HEK293 (cell line): ENCODE results near the gene CHN1.

ENCODE experiments used
- CTCF ChIA-PET: fragments of 350-600 bp; formaldehyde crosslinking; extraction: SDS; loops from one replicate; lab custom pipeline; 2021; ENCODE audit warnings: antibody characterized with exemption; lab: Yijun Ruan, JAX
- POLR2A ChIA-PET: fragments of 300-600 bp; formaldehyde crosslinking; extraction: SDS; loops from one replicate; lab custom pipeline; 2020; ENCODE audit warnings: antibody characterized with exemption, inconsistent platforms; lab: Yijun Ruan, JAX
- H3K27ac ChIP-seq: fragments of 200-500 bp; sonication (Bioruptor generic); 2 replicates; pipeline ENCODE4 v1.5.1; 2014; ENCODE audit warnings: low read depth, low read length, control low read depth, inconsistent platforms; ENCODE audit errors: extremely low read depth
- H3K36me3 ChIP-seq, 2 experiments: fragments of 200-500 bp in 1 of 2; sonication (Bioruptor generic) in 1 of 2; 1 replicate in 1 of 2; 2 replicates in 1 of 2; pipeline ENCODE4 v1.5.1; 2014 to 2017; ENCODE audit warnings: inconsistent platforms in 2 of 2, low read length in 2 of 2; ENCODE audit not compliant: control insufficient read depth in 2 of 2, insufficient read depth in 1 of 2
- H3K4me1 ChIP-seq: fragments of 200-500 bp; sonication (Bioruptor generic); 2 replicates; pipeline ENCODE4 v1.5.1; 2014; ENCODE audit warnings: mild to moderate bottlenecking, low read length, inconsistent platforms; ENCODE audit not compliant: control insufficient read depth, insufficient read depth
- H3K4me3 ChIP-seq: 2 replicates; pipeline ENCODE4 v1.5.1; 2011; ENCODE audit warnings: low read depth, mild to moderate bottlenecking, control low read depth, low read length, moderate library complexity
- H3K9me3 ChIP-seq: fragments of 200-500 bp; sonication (Bioruptor generic); 2 replicates; pipeline ENCODE4 v1.5.1; 2014; ENCODE audit warnings: low read depth, low read length, inconsistent platforms; ENCODE audit not compliant: control insufficient read depth, insufficient read depth
- OSR2 ChIP-seq: fragments of 450-650 bp; formaldehyde crosslinking; IDR thresholded peaks from 2 replicates; pipeline ENCODE4 v1.5.1; 2016; ENCODE audit warnings: missing biosample characterization, missing genetic modification characterization
- SETDB1 ChIP-seq: IDR thresholded peaks from one replicate; pipeline ENCODE4 v1.6.1; 2017; ENCODE audit warnings: mild to moderate bottlenecking, low read length, moderate library complexity, mixed read lengths; ENCODE audit not compliant: insufficient read length
- WT1 ChIP-seq: fragments of 450-650 bp; formaldehyde crosslinking; IDR thresholded peaks from 2 replicates; pipeline ENCODE4 v1.5.1; 2016; ENCODE audit warnings: missing biosample characterization, missing genetic modification characterization
- ZBTB17 ChIP-seq: fragments of 450-650 bp; formaldehyde crosslinking; IDR thresholded peaks from 2 replicates; pipeline ENCODE4 v1.5.1; 2016; ENCODE audit warnings: missing biosample characterization, missing genetic modification characterization
- ZBTB8A ChIP-seq: fragments of 450-650 bp; formaldehyde crosslinking; IDR thresholded peaks from 2 replicates; pipeline ENCODE4 v1.5.1; 2016; ENCODE audit warnings: missing biosample characterization, missing genetic modification characterization
- ZNF169 ChIP-seq: fragments of 450-650 bp; formaldehyde crosslinking; IDR thresholded peaks from 2 replicates; pipeline ENCODE4 v1.5.1; 2016; ENCODE audit warnings: missing biosample characterization, missing genetic modification characterization
- ZNF366 ChIP-seq: fragments of 450-650 bp; formaldehyde crosslinking; conservative IDR thresholded peaks from 2 replicates; pipeline ENCODE4 v1.5.1; 2016; ENCODE audit warnings: missing biosample characterization, missing genetic modification characterization
- ZNF48 ChIP-seq: fragments of 450-650 bp; formaldehyde crosslinking; IDR thresholded peaks from 2 replicates; pipeline ENCODE4 v1.5.1; 2016; ENCODE audit warnings: missing biosample characterization, missing genetic modification characterization
- ZNF510 ChIP-seq: fragments of 450-650 bp; formaldehyde crosslinking; IDR thresholded peaks from 2 replicates; pipeline ENCODE4 v1.5.1; 2018; ENCODE audit warnings: mild to moderate bottlenecking, missing genetic modification characterization, missing biosample characterization; ENCODE audit not compliant: insufficient replicate concordance
- ZNF664 ChIP-seq: fragments of 450-650 bp; formaldehyde crosslinking; IDR thresholded peaks from 2 replicates; pipeline ENCODE4 v1.5.1; 2016; ENCODE audit warnings: missing biosample characterization, missing genetic modification characterization
- ZNF670 ChIP-seq: fragments of 450-650 bp; formaldehyde crosslinking; IDR thresholded peaks from 2 replicates; pipeline ENCODE4 v1.5.1; 2016; ENCODE audit warnings: missing biosample characterization, missing genetic modification characterization, low read depth
- TF ChIP-seq, protein P1 (sequence below): fragments of 450-650 bp; formaldehyde crosslinking; IDR thresholded peaks from 2 replicates; pipeline ENCODE4; 2016; ENCODE audit warnings: missing biosample characterization, missing genetic modification characterization
- TF ChIP-seq, protein P2 (sequence below): fragments of 450-650 bp; formaldehyde crosslinking; IDR thresholded peaks from 2 replicates; pipeline ENCODE4 v1.5.1; 2016; ENCODE audit warnings: missing biosample characterization, missing genetic modification characterization
- TF ChIP-seq, protein P3 (sequence below): fragments of 450-650 bp; formaldehyde crosslinking; IDR thresholded peaks from 2 replicates; pipeline ENCODE4 v1.5.1; 2017; ENCODE audit warnings: missing biosample characterization, missing genetic modification characterization
- TF ChIP-seq, protein P4 (sequence below): fragments of 450-650 bp; formaldehyde crosslinking; IDR thresholded peaks from 2 replicates; pipeline ENCODE4 v1.5.0; 2017; ENCODE audit warnings: missing biosample characterization, missing genetic modification characterization, borderline replicate concordance

The CHN1 gene

DNA sequence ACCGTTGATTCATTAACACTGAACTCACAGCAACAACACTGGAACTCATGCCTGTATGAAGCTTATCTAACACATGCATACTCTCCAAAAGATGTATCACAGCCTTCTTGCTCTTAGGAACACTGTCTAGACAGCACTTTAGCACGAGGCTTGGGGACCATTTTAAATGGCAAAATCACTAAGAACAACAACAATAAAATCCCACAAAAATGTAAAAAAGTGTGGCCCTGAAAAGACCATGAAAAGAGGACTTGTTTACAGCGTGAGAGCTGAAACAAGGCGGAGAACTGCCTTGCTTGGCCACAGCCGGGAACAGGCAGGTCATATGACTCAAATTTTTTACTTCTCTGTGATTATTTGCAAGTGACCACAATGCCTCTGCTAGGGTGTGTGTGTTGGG is 48.1 kb downstream of the CHN1 start (continued):
- TF ChIP-seq, protein P1, sequence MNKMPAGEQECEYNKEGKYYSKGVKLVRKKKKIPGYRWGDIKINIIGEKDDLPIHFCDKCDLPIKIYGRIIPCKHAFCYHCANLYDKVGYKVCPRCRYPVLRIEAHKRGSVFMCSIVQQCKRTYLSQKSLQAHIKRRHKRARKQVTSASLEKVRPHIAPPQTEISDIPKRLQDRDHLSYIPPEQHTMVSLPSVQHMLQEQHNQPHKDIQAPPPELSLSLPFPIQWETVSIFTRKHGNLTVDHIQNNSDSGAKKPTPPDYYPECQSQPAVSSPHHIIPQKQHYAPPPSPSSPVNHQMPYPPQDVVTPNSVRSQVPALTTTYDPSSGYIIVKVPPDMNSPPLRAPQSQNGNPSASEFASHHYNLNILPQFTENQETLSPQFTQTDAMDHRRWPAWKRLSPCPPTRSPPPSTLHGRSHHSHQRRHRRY (tag by site-specific recombination) = no peak
- TF ChIP-seq ZNF510 = no peak
- no peak for TF ChIP-seq ZNF670 (tag by site-specific recombination)
- TF ChIP-seq, protein P2, sequence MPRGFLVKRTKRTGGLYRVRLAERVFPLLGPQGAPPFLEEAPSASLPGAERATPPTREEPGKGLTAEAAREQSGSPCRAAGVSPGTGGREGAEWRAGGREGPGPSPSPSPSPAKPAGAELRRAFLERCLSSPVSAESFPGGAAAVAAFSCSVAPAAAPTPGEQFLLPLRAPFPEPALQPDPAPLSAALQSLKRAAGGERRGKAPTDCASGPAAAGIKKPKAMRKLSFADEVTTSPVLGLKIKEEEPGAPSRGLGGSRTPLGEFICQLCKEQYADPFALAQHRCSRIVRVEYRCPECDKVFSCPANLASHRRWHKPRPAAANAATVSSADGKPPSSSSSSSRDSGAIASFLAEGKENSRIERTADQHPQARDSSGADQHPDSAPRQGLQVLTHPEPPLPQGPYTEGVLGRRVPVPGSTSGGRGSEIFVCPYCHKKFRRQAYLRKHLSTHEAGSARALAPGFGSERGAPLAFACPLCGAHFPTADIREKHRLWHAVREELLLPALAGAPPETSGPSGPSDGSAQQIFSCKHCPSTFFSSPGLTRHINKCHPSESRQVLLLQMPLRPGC (tag by site-specific recombination) = no peak

DNA sequence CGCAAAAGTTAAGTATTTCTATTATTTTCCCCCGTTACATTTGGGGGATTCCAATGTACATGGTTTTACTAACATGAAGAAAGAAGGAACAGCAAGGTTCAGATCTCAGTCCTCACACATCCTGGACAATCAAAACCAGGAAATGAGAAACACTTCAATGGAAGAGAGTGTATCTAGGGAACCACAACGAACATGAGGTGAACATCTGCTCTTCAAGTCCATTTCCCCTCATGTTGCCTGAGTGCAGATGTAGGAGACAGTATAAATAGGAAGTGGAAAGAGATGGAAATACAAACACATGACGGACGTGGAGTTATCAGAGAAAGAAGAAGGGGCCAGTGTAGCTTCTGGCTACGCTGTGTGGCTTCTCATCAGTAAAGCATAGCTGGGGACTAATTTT is 52.6 kb downstream of the CHN1 start:
- CTCF ChIA-PET = interaction anchor here (0.7 kb wide), 1 partner anchor 175 kb away, joined by 3 read pairs; no protein-coding TSS in a partner anchor
- peaks cover 10% of the 10 kb centered on the region for H3K4me1 ChIP-seq
- H3K9me3 ChIP-seq = no peaks in the 10 kb centered on the region
- H3K4me3 ChIP-seq = no peak overlapping the region
- POLR2A ChIA-PET = no interaction called here
- H3K36me3 ChIP-seq = no peaks in the 10 kb centered on the region
- TF ChIP-seq ZBTB17 (0 out of 2 replicates have a peak, but pooled peaks have one; percentile 27), ZNF48 (tag by site-specific recombination) (no peak)
- TF ChIP-seq, all 188 proteins: peak for 1
- H3K27ac ChIP-seq = no peak overlapping the region

DNA sequence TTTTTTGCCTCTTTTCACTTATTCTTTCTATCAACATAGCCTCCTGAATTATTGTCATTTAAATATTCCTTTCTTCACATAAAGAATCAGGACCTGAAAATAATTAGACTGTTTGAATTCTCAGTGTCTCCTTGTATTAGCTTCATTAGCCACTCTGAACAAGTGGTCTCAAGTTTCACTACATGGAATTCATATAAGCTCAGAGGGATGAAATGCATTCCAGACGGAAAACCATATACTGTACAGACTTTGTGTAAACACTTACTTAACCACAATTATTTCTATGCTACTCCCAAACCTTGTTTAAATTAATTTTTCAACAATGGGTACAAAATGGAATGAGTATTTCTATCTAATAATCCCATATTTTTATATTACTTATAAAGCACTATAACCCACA is 53.4 kb downstream of the CHN1 start:
- POLR2A ChIA-PET = no interaction called here
- TF ChIP-seq ZNF664 (tag by site-specific recombination) = 0 out of 2 replicates have a peak, but pooled peaks have one; percentile 26
- no peak for TF ChIP-seq SETDB1
- TF ChIP-seq OSR2 = peak; percentile 39; the same call in 1 of the 2 replicates
- TF ChIP-seq WT1 = peak; percentile 60
- TF ChIP-seq ZNF169 (tag by site-specific recombination) = no peak
- peak; percentile 22; the same call in 1 of the 2 replicates for TF ChIP-seq ZNF366 (tag by site-specific recombination)
- TF ChIP-seq, protein P3, sequence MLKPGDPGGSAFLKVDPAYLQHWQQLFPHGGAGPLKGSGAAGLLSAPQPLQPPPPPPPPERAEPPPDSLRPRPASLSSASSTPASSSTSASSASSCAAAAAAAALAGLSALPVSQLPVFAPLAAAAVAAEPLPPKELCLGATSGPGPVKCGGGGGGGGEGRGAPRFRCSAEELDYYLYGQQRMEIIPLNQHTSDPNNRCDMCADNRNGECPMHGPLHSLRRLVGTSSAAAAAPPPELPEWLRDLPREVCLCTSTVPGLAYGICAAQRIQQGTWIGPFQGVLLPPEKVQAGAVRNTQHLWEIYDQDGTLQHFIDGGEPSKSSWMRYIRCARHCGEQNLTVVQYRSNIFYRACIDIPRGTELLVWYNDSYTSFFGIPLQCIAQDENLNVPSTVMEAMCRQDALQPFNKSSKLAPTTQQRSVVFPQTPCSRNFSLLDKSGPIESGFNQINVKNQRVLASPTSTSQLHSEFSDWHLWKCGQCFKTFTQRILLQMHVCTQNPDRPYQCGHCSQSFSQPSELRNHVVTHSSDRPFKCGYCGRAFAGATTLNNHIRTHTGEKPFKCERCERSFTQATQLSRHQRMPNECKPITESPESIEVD (tag by site-specific recombination) = peak; percentile 83
- no peak overlapping the region for H3K4me3 ChIP-seq
- H3K9me3 ChIP-seq = no peaks in the 10 kb centered on the region
- CTCF ChIA-PET = no interaction called here
- H3K36me3 ChIP-seq = no peaks in the 10 kb centered on the region
- H3K27ac ChIP-seq = no peak overlapping the region
- peaks cover 10% of the 10 kb centered on the region for H3K4me1 ChIP-seq

DNA sequence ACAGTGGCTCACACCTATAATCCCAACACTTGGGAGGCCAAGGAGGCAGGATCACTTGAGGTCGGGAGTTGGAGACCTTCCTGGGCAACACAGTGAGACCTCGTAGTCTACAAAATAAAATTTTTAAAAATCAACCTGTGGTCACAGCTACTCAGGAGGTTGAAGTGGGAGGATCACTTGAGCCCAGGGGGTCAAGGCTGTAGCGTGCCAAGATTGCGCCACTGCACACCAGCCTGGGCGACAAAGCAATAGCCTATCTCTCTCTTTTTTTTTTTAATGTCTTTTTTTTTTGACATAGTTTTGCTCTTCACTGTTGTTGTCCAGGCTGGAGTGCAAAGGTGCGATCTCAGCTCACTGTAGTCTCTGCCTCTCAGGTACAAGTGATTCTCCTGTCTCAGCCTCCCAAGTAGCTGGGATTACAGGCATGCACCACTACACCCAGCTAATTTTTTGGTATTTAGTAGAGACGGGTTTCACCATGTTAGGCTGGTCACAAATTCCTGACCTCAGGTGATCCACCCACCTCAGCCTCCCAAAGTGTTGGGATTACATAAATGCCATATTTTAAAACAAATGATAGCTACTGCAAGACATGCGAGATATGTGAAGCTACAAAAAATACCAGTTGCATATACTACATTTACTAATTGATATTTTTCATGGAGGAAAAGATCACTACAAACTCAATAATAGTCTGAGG is 55.0 kb downstream of the CHN1 start:
- TF ChIP-seq OSR2 (no peak), ZBTB8A (tag by site-specific recombination) (no peak)
- TF ChIP-seq, protein P4, sequence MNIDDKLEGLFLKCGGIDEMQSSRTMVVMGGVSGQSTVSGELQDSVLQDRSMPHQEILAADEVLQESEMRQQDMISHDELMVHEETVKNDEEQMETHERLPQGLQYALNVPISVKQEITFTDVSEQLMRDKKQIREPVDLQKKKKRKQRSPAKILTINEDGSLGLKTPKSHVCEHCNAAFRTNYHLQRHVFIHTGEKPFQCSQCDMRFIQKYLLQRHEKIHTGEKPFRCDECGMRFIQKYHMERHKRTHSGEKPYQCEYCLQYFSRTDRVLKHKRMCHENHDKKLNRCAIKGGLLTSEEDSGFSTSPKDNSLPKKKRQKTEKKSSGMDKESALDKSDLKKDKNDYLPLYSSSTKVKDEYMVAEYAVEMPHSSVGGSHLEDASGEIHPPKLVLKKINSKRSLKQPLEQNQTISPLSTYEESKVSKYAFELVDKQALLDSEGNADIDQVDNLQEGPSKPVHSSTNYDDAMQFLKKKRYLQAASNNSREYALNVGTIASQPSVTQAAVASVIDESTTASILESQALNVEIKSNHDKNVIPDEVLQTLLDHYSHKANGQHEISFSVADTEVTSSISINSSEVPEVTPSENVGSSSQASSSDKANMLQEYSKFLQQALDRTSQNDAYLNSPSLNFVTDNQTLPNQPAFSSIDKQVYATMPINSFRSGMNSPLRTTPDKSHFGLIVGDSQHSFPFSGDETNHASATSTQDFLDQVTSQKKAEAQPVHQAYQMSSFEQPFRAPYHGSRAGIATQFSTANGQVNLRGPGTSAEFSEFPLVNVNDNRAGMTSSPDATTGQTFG (tag by site-specific recombination) = no peak
- Histone ChIP-seq H3K27ac (no peak overlapping the region), H3K4me3 (no peak overlapping the region), H3K4me1 (peaks cover 10% of the 10 kb centered on the region), H3K36me3 (no peaks in the 10 kb centered on the region), H3K9me3 (no peaks in the 10 kb centered on the region)
- POLR2A ChIA-PET = interaction anchor here (0.7 kb wide), 2 partner anchors 106 to 910 kb away, joined by 3 to 4 read pairs; no protein-coding TSS in a partner anchor
- CTCF ChIA-PET = interaction anchor here (0.6 to 1.4 kb wide), 2 partner anchors 39 to 46 kb away, joined by 3 to 4 read pairs; no protein-coding TSS in a partner anchor
